Peyer's patch (tissue), 4 donors: ENCODE data around the gene TMUB1.

Experiments used
- POLR2A ChIP-seq, 2 donors: fragments of 450-650 bp; IDR thresholded peaks; one replicate each; pipeline ENCODE4 v1.5.1; 2017; ENCODE audit warnings: antibody characterized with exemption in 2 of 2, mild to moderate bottlenecking in 2 of 2, moderate library complexity in 2 of 2
- TF ChIP-seq, protein P1 (sequence below), 6 experiments: fragments of 450-650 bp in 4 of 6; fragments of 200-600 bp in 2 of 6; sonication (generic) in 1 of 6; IDR thresholded peaks; one replicate each; pipeline ENCODE4 v1.5.1; 2017 to 2019; ENCODE audit warnings: antibody characterized with exemption in 6 of 6, mild to moderate bottlenecking in 3 of 6, moderate library complexity in 1 of 6

DNA sequence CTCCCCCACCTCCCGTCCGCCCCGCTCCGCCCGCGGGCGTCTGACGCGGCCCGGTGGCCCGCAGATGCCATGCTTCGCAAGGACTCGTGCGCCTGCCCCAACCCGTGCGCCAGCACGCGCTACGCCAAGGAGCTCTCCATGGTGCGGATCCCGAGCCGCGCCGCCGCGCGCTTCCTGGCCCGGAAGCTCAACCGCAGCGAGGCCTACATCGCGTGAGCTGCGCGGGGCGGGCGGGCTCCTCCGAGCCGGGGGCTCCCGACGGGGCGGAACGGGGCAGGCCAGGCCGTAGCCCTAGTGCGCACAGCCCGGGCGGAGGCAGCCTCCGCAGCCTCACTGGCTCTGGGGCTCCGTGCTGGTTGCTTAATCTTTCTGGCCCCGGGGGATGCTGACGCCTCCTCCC, 32.2 kb downstream of the TMUB1 start:
- TF ChIP-seq POLR2A (IDR thresholded peaks at IDR 0.05): no peak
- TF ChIP-seq, protein P1, sequence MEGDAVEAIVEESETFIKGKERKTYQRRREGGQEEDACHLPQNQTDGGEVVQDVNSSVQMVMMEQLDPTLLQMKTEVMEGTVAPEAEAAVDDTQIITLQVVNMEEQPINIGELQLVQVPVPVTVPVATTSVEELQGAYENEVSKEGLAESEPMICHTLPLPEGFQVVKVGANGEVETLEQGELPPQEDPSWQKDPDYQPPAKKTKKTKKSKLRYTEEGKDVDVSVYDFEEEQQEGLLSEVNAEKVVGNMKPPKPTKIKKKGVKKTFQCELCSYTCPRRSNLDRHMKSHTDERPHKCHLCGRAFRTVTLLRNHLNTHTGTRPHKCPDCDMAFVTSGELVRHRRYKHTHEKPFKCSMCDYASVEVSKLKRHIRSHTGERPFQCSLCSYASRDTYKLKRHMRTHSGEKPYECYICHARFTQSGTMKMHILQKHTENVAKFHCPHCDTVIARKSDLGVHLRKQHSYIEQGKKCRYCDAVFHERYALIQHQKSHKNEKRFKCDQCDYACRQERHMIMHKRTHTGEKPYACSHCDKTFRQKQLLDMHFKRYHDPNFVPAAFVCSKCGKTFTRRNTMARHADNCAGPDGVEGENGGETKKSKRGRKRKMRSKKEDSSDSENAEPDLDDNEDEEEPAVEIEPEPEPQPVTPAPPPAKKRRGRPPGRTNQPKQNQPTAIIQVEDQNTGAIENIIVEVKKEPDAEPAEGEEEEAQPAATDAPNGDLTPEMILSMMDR (IDR thresholded peaks at IDR 0.05): no peak
